Stimulated activated naive CD8-positive, alpha-beta T cell treated with anti-CD3 and anti-CD28 coated beads, Interleukin-15, Interleukin-2, amounts not matched to agents 100 U/mL and 50 U/mL, for 24 hours (primary cell): ENCODE data around the gene CASP3.
"Not testable (repeated sequence)": the region's sequence is repeated elsewhere in the genome, so short reads cannot be mapped to it uniquely, and the experiment has no call there.

Experiments
- ATAC-seq: fragments of 150-1000 bp; cut with Tn5 transposase; one replicate; pipeline ENCODE4 v1.10.0; 2021
- DNase-seq: peaks from one replicate; pipeline ENCODE4 v3.0.0; 2021

CASP3 gene

DNA sequence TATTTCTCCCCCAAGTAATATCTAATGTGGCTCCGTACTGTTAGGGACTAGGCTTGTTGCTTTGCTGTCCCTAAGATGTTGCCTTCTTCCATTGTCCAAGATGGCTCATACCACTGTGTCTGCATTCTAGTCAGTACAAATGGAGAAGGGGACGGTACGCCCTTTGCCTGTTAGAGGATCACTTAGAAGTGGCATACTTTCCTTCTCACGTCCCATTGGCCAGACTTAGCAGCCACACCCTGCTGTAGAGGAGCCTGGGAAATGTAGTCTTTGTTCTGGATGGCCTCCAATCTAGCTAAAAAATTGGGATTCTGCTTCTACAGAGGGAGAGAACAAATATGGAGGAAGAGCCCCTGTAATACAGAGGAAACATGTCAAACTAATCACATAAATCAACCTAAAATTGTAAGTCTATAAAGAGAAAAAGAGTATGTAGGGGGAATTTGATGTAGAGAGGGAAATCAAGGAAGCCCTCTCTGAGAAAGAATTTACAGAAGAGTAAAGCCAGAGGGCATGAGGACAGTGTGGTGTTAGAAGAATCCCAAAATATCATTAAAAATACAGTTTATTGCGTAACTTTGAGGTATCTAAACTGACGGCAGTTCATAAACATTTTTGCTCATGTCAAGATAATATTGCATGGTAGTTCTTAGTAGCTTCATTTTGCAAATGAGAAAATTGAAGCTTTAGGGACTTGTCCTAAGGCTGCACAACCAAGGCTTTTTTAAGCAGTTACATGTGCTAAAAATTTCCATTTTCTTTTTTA lies 15.4 kb upstream of the CASP3 start:
- ATAC-seq (peak; percentile 36), DNase-seq (no peak)

DNA sequence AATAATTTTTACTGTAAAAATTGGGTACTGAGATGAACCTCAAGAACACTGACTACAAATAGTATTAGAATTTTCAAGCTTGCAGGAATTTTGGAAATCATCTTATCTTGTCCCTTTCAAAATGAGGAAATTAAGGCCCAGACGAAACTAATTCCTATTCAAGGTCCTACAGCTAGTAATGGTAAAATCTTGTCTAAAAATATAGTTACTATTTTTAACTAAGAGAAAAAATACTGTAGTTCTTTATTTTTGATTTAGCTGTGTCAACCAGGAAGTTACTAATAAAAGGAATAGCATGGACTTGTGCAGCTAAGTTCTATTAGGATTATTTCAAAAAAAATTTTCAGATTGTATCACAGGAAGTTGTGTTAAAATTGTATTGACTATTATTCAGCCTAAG lies 13.0 kb upstream of the CASP3 start:
- DNase-seq: no peak
- no peak for ATAC-seq

DNA sequence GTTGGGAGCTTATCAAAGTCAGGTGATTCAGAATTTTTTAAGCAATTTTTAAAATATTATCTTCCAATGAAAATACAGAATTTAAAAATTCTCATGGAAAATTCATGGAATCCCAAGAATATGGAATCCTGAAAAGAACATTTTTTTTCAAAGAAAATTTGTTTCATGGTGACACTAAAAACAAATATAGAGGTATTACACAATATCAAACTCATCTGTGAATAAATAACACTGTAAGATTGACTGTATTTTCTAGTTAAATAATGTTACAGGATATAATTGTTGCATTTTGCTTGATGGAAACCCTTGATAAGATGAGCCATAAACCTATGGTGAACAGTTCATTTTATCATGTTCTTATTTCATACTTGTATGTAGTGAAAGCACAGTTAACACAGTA lies 11.7 kb upstream of the CASP3 start:
- DNase-seq (no peak), ATAC-seq (no peak)

DNA sequence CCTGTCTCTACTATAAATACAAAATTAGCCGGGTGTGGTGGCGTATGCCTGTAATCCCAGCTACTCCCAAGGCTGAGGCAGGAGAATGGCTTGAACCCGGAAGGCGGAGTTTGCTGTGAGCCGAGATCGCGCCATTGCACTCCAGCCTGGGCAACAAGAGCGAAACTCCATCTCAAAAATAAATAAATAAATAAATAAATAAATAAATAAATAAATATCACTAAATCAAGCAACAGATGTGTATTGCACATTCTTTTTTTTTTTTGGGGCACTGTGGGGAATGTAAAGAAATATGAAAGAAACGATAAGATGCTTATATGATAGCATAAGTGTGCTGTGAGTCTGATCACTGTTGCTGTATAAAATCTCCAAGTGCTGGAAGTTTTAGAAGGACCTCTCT lies 8.6 kb upstream of the CASP3 start:
- not testable (repeated sequence) for DNase-seq, ATAC-seq

DNA sequence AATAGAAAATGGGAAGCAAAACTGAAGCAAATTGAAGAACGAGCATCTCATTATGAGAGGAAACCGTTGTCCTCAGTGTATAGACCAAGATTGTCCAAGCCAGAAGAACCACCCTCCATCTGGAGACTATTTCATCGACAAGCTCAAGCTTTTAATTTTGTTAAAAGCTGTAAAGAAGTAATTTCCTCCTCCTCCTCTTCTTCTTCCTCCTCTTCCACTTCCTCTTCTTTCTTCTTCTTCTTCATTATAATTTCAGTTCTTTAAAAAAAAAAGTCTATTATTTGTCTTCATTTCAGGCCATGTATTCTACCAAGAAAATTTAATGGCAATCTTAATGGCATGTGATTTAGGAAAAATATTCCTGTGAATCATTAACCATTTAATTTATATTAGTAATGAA lies 7.9 kb upstream of the CASP3 start:
- DNase-seq (no peak), ATAC-seq (no peak)

DNA sequence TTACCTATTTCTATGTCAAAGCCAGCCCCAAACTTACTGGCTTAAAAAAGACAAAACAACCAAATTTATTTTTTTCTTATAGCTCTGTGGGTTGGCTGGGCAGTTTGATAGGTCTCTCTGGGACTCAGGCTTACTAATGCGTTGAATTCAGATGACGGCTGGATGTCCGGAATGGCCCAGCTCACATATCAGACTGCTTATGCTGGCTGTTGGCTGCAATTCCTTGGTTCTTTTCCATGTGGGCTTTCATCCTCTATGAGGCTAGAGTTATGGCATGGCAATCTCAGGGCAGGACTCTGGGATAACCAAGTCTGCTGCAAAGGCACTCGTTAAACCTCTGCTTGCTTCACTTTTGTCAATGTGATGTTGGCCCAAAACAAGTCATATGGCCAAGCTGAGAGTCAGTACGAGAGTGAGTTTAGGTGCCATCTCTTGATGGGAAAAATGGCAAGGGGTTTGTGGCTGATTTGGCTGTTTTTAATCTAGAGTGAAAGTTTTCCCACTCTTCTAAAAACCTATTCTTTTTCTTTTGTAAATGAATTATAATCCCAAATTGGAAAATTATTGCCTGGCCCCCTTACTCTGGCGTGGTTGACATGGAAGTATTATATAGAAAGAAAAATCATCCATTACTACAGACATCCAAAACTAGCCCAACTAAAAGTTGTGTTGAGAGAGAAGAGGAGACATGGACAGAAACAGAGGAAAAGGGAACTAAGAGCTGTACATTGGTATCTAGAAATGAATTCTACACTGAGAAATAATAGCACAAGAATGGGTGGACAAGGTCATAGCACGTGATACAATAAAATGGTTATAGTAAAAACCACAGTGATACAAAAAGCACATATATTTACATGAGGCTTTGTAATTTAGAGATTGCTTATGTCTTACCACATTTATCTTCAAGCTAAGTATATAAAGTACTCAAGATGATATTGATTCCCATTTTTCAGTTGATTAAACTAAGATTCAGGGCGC lies 6.9 kb upstream of the CASP3 start:
- DNase-seq (no peak), ATAC-seq (no peak)

DNA sequence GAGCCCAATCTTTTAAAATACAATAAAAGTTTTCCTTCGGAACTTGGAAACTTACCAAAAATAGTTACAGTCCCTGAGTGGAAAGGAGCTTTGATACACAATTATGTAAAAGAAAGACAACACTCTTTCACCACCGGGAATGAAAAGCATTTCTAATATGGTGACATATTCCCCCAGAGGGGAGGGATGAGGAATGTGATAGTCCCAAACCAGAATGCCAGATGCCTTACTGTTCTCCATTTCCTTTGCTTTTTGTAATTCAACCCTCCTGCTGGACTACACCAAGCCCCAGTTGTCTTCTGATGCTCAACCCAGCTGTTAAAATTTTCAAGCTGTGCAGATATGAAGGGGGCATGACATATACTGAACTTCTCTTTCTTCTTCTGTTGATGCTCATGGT lies 4.4 kb upstream of the CASP3 start:
- DNase-seq: no peak
- ATAC-seq: no peak

DNA sequence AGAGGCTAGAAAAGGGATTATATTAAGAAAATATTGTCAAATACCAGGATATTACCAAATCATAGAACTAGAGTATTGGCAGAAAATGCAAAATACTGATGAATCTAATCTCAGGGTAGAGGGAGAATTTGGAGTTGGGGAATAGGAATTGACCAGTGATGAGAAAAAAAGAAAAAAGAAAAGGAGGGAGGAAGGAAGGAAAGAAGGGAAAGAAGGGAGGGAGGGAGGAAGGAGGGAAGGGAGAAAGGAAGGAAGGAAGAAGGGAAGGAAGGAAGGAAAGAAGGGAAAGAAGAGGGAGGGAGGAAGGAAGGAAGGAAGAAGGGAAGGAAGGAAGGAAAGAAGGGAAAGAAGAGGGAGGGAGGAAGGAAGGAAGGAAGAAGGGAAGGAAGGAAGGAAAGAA lies 3.4 kb upstream of the CASP3 start:
- not testable (repeated sequence) for ATAC-seq, DNase-seq

DNA sequence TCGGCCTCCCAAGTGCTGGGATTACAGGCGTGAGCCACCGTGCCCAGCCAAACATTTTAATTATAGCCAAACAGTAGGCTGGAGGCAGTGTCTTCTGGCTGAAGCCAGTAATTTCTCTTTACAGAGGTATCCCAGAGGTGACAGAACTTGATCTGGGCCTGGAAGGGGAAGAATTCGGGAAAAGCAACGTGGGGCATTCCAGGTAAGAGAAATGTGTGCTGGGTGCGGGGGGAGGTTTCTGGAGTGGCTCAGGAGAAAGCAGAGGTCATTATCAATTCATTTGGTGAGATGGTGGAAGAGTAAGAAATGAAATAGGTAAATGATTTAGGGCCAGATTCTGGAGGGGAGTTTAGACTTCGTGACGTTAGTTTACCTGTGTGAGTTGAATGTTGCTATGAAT lies 2.7 kb upstream of the CASP3 start:
- ATAC-seq (no peak), DNase-seq (no peak)

DNA sequence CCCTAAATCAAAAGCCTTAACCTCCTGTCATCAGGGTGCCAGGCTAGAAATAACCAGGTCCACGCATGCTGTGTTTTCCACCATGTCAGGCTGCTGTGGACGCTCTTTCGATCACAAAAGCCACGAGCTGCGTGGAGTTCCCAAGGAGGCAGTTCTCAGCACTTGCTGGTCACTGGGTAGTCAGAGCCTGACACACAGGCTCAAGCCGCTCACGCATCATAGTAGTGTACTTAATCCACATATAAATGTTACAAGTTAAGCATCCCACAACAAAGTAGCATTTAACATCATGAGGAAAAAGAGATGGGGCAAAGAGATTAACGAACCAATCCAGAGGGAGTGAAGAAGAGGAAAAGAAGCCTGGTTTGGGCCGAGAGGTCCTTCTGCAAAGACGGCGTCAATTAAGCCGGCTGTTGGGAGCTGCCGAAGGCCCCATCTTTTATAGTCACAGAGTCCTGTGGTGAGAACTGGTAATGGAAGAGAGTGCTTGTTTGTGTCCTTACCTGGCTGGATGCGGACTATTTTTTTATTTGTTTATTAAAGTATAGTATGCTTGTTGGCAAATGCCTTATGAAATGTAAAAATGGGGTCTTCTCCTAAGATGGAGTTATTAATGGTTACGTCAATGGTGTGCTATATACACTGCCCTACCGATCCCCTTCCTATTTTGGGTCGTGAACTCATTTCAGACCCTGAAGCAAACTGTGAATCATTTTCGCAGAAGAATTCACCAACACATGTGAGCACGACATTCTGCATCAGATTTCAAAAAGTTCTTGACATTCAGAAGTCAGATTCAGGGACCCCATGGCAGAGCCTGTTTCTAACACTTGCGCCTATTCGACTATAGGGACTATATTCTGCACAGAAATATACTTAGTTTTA lies 966 bp upstream of the CASP3 start:
- ATAC-seq (no peak), DNase-seq (peak; percentile 29)

DNA sequence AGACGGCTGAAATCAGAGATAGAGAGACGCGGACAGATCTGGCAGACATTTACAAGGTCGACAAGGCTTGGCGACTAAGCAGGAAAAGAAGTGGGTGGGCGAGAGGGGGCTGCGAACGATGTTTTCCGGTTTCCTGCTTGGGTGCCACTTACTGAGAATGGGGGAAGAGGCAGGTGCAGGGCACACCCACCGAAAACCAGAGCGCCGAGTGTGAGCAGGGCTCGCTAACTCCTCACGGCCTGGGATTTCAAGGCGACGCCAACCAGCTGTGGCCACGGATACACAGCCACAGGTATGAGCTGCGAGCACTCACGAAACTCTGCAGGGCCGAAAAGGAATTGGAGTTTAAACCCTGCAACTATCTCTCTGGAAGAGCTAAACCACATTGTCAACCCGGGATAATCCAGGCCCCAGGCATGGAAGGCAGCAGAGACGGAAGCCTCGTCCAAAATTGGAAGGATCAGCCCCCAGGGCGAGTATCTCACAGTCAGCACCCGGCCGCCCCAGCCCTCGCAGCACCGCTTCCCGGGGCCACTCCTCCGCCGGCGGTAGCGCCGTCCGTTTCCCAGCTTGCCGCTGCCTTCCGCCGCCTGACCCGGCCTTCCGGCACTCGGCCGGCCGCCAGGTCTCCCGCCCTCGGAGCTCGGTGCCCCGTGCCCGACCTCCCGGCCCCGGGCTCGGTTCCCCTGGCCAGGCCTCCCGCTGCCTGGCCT lies 778 bp downstream of the CASP3 start:
- DNase-seq: peak; percentile 54

DNA sequence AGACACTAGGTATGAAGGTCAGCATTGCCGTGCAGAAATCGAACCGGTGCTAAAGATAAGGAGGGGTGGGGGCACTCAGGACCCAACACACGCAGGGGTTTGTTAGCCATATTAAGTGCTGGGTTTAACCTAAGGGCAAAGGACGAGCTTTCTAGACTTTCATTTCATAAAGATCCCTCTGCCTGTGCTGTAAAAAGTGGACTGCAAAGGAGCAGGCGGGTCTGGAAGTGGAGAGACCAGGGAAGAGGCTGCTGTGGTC lies 1.3 kb downstream of the CASP3 start:
- ATAC-seq (no peak), DNase-seq (no peak)

More for the DNA sequence above, 778 bp downstream of the CASP3 start:
- ATAC-seq: peak; percentile 16

DNA sequence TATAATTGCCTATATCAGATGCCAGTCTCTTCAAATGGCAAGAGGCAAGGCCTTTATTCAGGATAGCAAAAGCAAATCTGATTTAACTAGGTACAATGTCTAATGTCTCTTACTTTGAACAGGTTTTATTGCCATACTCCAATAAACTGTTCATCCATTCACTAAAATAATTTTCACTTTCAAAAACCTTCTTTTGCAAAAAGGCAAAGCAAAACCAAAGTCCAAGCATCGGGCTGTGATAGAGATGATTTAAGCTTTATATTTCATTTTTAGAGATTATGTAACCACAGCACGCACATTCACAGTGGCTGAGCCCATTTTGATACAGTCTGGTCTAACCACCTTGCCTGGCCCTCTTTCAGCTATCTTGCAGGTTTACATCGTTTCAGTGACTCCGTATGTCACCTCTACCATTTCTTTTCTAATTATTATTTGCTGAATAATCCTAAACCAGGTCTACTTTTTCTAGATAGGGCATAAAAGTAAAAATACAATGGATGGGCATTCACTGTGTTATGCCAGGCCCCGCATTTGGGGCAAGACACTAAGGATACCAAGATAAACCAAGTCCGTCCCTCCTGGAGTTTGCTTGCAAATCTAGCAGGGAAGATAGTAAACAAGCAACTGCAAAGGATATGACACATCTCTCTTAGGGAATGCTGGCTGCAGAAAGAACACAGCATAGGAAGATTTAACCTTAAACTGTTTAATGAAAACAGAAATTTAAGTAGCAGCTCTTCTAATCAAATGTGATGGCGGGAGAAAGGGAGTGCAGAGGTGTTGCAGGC lies 1.8 kb downstream of the CASP3 start:
- no peak for ATAC-seq

DNA sequence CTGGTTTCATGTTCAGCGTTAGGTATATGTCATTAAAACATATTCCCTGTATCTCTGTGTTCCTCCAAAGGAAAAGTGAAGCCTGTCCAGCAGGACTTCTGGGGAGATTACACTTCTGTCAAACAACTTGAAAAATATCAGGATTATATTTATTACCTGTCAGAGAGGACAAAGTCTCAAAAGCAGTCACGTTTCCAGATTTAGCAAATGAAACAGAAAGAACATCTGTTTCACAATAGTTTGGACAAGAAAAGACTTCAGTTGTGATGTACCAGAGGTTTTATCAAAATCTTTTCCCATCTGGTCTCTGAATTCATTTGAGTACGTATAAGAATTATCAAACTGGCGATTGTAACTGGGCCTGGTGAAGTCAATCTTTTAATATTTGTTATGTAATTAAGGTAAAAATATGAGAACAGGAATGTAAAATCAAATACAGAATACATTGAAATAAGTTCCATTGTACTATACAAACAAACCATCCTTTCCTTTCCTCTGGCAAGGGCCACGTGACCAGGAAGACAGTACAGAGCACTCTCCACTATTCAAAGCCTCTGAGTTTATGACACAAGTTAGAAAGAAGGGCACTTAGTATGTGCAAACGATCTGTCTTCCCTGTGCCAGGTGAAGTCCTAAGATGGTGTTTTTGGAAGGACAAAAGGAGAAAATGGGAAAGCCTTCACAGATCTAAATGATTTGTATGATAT lies 3.2 kb downstream of the CASP3 start:
- DNase-seq: no peak
- ATAC-seq: no peak

More for the DNA sequence above, 1.8 kb downstream of the CASP3 start:
- no peak for DNase-seq

DNA sequence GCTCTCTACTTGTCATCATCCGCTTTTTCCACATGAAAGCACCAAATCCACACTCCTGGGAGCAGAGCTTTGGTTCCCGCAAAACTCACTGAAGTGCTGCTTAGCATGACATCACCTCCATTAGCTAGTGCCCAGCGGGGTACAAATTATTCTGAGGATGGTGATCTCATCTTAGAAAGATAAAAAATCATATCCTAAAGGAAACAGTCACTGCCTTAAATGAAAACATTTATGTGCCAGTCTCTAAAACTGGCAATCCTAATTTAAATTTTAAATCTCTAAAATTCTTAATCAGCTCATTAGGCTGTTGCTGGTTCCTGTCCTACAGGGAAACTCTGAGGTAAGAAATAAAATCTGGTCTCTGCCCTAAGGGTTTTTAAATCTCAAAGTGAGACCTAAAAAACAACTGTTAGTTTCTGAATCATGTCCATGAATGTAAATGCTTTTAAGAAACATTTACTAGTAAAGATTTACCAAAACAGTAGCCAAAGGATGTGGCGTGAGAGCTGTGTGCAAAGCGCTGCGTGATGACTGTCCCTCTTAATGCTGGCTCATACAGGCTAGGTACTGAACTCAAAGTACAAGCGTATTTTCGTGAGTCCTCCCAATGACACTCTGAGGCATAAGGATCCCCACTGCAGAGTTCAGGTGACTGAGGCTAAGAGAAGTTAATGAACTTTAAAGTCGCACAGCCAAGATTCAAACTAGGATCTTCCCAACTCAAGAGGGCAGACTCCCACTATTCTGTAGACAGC lies 4.5 kb downstream of the CASP3 start:
- DNase-seq (no peak), ATAC-seq (no peak)

DNA sequence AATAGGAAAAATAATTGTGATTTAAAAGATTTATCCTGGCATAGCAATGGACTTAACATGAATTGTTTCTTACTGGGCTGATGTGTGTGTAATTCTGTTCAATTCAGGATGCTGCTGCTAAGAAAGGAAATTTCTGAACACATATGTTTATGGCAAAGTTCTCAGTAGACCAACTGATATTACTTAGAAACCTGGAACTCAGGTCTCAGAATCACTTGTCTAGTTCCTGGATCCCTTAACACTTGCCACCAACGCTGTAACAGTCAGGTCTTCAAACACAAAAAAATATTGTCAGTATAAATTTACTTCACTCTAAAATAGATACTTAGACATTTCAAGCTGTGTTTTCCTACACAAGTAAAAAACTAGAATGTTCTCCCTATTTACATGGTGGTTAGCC lies 5.5 kb downstream of the CASP3 start:
- ATAC-seq (no peak), DNase-seq (no peak)

DNA sequence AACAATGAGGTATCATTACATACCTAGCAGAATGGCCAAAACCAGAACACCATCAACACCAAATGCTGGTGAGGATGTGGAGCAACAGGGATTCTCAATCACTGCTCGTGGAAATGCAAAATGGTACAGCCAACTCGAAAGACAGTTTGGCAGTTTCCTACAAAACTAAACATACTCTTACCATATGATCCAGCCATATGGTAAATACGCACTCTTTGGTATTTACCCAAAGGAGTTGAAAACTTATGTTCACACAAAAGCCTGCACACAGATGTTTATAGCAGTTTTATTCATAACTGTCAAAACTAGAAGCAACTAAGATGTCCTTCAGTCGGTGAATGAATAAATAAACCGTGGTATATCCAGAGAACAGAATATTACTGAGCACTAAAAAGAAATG lies 7.8 kb downstream of the CASP3 start:
- DNase-seq (no peak), ATAC-seq (no peak)

DNA sequence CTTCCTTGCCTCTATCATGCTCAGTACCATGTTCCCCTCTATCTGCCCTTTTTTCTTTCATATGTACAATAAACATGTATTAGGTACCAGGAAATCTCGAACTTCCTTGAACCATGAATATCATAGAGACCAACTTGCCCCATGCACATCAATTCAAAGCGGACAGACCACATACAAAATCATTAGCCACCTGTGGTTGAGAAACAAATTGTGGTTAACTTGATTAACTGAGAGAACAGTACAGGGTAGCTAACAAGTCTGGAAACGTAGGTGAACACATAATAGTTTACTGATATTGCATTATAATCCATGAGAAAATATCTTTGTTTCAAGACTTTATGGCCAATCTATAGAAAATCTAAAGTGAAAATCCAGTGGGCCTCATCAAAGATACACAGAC lies 8.2 kb downstream of the CASP3 start:
- DNase-seq: no peak
- ATAC-seq: no peak

DNA sequence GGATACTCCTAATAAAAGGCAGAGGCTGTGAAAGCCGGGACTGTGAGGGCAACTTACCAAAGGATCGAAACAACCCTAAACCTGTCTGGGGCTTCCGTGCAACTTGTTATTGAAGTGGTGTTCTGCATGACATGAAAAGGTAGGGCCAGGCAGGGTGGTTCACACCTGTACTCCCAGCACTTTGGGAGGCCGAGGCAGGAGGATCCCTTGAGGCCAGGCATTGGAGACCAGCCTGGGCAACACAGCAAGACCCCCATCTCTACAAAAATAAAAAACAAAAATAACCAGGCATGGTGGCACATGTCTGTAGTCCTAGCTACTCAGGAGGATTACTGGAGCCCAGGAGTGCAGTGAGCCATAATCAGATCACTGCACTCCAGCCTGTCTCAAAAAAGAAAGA lies 12.3 kb downstream of the CASP3 start:
- ATAC-seq (no peak), DNase-seq (no peak)

DNA sequence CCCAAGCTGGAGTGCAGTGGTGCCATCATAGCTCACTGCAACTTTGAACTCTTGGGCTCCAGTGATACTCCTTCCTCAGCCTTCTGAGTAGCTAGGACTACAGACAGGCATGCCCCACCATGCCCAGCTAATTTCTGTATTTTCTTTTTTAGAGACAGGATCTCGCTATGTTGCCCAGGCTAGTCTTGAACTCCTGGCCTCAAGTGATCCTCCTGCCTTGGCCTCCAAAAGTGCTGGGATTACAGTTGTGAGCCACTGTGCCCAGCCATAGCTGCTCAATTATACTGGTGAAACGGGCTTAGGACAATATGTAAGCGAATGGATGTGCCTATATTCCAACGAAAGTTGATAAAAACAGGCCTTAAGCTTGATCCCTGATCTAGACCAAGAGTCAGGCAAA lies 13.1 kb downstream of the CASP3 start:
- ATAC-seq (no peak), DNase-seq (no peak)
